Effector CD8-positive, alpha-beta T cell (primary cell): ENCODE data around the gene TAS2R43.
"Not testable (repeated sequence)": the region's sequence is repeated elsewhere in the genome, so short reads cannot be mapped to it uniquely, and the experiment has no call there.

ENCODE experiments used
- DNase-seq: peaks from one replicate; lab custom pipeline; 2025; lab: John Stamatoyannopoulos, UW

The TAS2R43 gene

DNA sequence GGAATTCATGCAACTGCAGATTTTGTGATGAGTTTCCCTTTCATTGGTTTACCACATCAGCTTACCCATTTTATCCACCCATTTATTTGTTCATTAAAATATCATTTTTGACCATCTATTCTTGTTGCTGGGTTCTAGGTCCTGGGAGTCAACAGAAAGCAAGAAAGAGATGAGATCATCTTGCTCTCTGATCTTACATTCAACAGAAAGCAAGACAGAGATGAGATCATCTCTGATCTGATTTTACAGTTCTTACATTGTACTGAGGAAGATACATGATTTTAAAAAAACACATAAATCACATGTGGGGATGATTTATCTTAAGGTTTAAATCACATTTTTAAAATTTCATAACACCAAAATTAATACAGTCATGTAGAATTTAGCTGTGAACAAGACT, 32.3 kb downstream of the TAS2R43 start:
- no peak for DNase-seq

DNA sequence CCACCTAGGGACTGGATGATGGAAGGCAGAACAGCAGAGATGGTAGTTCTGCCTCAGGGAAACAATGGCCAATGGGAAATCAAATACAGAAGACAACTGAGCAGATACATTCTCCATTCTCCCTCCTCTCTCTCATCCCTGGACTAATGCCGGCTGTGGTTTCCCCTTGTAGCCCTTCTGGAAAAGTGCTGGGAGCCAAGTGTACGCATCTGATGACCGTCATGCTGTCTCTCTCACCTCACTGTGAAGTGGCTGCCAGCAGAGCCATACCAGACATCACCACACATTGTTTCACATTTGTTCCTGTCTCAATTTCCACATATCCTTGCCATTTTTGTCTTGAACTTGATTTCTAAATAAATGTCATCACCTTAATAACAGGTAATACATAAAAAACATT, 33.1 kb downstream of the TAS2R43 start:
- DNase-seq, result no peak

DNA sequence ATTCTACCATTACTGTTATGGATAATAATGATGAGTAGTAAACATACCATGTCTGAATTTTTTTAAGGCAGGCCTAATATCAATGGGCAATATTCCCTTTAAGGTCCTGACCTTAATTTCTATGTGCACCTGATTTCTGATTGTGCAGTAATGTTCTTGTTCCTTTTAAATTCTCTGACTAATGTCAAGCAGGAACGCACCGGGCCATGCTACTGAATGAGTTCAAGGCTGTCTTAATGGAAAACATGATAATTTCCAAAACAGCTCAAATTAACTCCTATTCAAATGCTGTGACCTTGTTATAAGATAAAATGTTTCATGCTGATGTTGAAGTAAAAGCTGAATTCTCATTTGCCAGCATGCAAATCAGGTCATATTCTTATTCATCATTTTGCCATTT, 36.8 kb downstream of the TAS2R43 start:
- no peak for DNase-seq

DNA sequence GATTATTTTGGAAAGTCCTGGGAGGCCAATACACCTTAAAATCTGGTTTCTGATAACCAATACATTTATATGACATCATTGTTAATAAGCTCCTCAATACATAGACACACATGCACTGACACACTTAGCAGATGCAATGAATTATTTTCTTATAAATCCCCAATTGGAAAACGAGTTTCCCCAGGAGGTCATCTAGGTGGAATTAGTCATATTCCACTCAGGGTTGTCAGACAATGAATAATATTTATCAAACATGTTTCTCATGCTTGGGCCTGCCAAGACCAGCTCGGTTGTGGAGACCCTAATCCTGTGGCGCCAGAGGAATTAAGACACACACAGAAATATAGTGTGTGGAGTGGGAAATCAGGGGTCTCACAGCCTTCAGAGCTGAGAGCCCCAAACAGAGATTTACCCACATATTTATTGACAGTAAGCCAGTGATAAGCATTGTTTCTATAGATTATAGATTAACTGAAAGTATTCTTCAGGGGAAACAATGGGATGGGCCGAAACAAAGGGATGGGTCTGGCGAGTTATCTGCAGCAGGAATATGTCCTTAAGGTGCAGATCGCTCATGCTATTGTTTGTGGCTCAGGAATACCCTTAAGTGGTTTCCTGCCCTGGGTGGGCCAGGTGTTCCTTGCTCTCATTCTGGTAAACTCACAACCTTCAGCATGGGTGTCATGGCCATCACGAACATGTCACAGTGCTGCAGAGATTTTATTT, 42.1 kb downstream of the TAS2R43 start:
- DNase-seq, result not testable (repeated sequence)

DNA sequence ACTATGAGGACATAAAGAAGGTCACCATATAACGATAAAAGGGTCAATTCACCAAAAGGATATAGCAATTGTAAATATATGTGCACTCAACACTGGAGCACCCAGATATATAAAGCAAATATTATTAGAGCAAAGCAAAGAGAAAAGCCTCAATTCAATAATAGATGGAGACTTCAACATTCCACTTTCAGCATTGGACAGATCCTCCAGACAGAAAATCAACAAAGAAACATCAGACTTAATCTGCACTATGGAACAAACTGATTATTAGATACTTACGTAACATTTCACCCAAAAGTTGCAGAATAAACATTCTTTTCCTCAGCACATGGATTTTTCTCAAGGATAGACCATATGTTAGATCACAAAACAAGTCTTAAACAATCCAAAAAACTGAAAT, 50.7 kb downstream of the TAS2R43 start:
- DNase-seq, result not testable (repeated sequence)
